ENCODE results near the gene NAALADL2.

NAALADL2 gene

GRCh38 chr3:175617247-175617646, 758.1 kb downstream of the NAALADL2 start:
- no peak for DNase-seq

GRCh38 chr3:175619369-175619768, 760.2 kb downstream of the NAALADL2 start:
- no peak for DNase-seq

GRCh38 chr3:175620093-175620492, 761.0 kb downstream of the NAALADL2 start:
- no peak for DNase-seq

GRCh38 chr3:175620532-175620931, 761.4 kb downstream of the NAALADL2 start:
- no peak for DNase-seq

- DNase-seq, result no peak
These were observed 781.8 kb downstream of the NAALADL2 start for GRCh38 chr3:175640958-175641357.

- no peak for DNase-seq
These were observed 787.7 kb downstream of the NAALADL2 start for GRCh38 chr3:175646865-175647264.

GRCh38 chr3:175648899-175649298, 789.8 kb downstream of the NAALADL2 start:
- no peak for DNase-seq

- DNase-seq, result no peak
These were observed 792.6 kb downstream of the NAALADL2 start for GRCh38 chr3:175651716-175652115.

- DNase-seq, result no peak
These were observed 796.2 kb downstream of the NAALADL2 start for GRCh38 chr3:175655351-175655750.

GRCh38 chr3:175656461-175656860, 797.3 kb downstream of the NAALADL2 start:
- no peak for DNase-seq

- DNase-seq, result peak; percentile 0
These were observed 800.7 kb downstream of the NAALADL2 start for GRCh38 chr3:175659670-175660350.

- DNase-seq, result no peak
These were observed 803.7 kb downstream of the NAALADL2 start for GRCh38 chr3:175662815-175663214.

- no peak for DNase-seq
These were observed 805.8 kb downstream of the NAALADL2 start for GRCh38 chr3:175664911-175665310.

GRCh38 chr3:175668300-175668699, 809.2 kb downstream of the NAALADL2 start:
- DNase-seq, result no peak

GRCh38 chr3:175670557-175670956, 811.4 kb downstream of the NAALADL2 start:
- no peak for DNase-seq

GRCh38 chr3:175672119-175672689, 813.1 kb downstream of the NAALADL2 start:
- DNase-seq, result no peak

GRCh38 chr3:175679568-175679967, 820.4 kb downstream of the NAALADL2 start:
- DNase-seq, result no peak

- no peak for DNase-seq
These were observed 833.1 kb downstream of the NAALADL2 start for GRCh38 chr3:175692256-175692655.

GRCh38 chr3:175695251-175695650, 836.1 kb downstream of the NAALADL2 start:
- DNase-seq, result no peak

GRCh38 chr3:175702956-175703355, 843.8 kb downstream of the NAALADL2 start:
- no peak for DNase-seq

- no peak for DNase-seq
These were observed 845.4 kb downstream of the NAALADL2 start for GRCh38 chr3:175704366-175705055.

GRCh38 chr3:175713268-175713667, 854.1 kb downstream of the NAALADL2 start:
- no peak for DNase-seq

GRCh38 chr3:175716446-175716845, 857.3 kb downstream of the NAALADL2 start:
- DNase-seq, result no peak

GRCh38 chr3:175726228-175726627, 867.1 kb downstream of the NAALADL2 start:
- DNase-seq, result no peak

Data from NCI-H524 treated with DMSO at 0.1 percent for 48 hours (cell line).